OCI-LY7 (cell line): ENCODE results near the gene RXRB. TPM values are rescaled to one million over a fixed set of nuclear protein-coding genes. Genes with fewer than 3 reads are reported as not detected.

Source experiments
- BruUV-seq: library from RNA; stranded (reverse); fragments of 400-500 nt; replicated peaks from 2 replicates; lab custom pipeline; 2021; lab: Mats Ljungman, UMichigan
- CTCF ChIA-PET: fragments of 300-600 bp; sonication (Branson Sonifier 250); formaldehyde crosslinking; loops from one replicate; lab custom pipeline; 2022; ENCODE audit warnings: antibody characterized with exemption; ENCODE audit not compliant: unreplicated experiment; lab: Charles Lee
- POLR2A ChIA-PET: fragments of 300-600 bp; sonication (Branson Sonifier 250); formaldehyde crosslinking; loops from one replicate; lab custom pipeline; 2022; ENCODE audit warnings: antibody characterized with exemption; lab: Charles Lee
- DNase-seq: peaks from one replicate; pipeline ENCODE4 v3.0.0-alpha.2; 2015; ENCODE audit warnings: low spot score
- H2AFZ ChIP-seq: fragments of 200-600 bp; sonication (generic), shearing (Covaris generic); 2 replicates; pipeline ENCODE4 v1.6.1; 2014; ENCODE audit warnings: mild to moderate bottlenecking, antibody characterized with exemption, low read length, moderate library complexity
- H3K27ac ChIP-seq: fragments of 200-600 bp; sonication (generic); 2 replicates; pipeline ENCODE4 v1.5.1; 2014; ENCODE audit warnings: mixed run types, low read depth, mild to moderate bottlenecking, moderate library complexity, low read length, inconsistent platforms; ENCODE audit not compliant: poor library complexity, severe bottlenecking
- H3K36me3 ChIP-seq: fragments of 200-600 bp; sonication (generic); 2 replicates; pipeline ENCODE4 v1.6.1; 2014; ENCODE audit warnings: mild to moderate bottlenecking, antibody characterized with exemption, low read length, moderate library complexity, mixed read lengths; ENCODE audit not compliant: insufficient read depth
- H3K4me1 ChIP-seq: fragments of 200-600 bp; sonication (generic); 2 replicates; pipeline ENCODE4 v1.5.1; 2014; ENCODE audit warnings: mild to moderate bottlenecking, low read length; ENCODE audit not compliant: insufficient read depth, poor library complexity, severe bottlenecking
- H3K4me2 ChIP-seq: fragments of 200-600 bp; sonication (generic); 2 replicates; pipeline ENCODE4 v1.6.1; 2014; ENCODE audit warnings: mild to moderate bottlenecking, low read length
- H3K4me3 ChIP-seq: fragments of 200-600 bp; sonication (generic); 2 replicates; pipeline ENCODE4 v1.5.1; 2014; ENCODE audit warnings: mild to moderate bottlenecking, low read depth, low read length; ENCODE audit not compliant: poor library complexity, severe bottlenecking
- H3K79me2 ChIP-seq: fragments of 200-600 bp; sonication (generic); 2 replicates; pipeline ENCODE4 v1.6.1; 2016; ENCODE audit warnings: low read depth, mild to moderate bottlenecking, low read length, moderate library complexity, mixed read lengths; ENCODE audit not compliant: insufficient read depth
- H3K9me2 ChIP-seq: fragments of 200-600 bp; sonication (generic); 2 replicates; pipeline ENCODE4 v1.6.1; 2016; ENCODE audit warnings: mild to moderate bottlenecking, low read length, mixed read lengths; ENCODE audit not compliant: insufficient read depth
- H3K9me3 ChIP-seq: fragments of 200-600 bp; sonication (generic); 2 replicates; pipeline ENCODE4 v1.6.1; 2014; ENCODE audit warnings: mild to moderate bottlenecking, mixed run types, low read length, mixed read lengths
- H4K20me1 ChIP-seq: fragments of 200-600 bp; sonication (generic); 2 replicates; pipeline ENCODE4 v1.6.1; 2014; ENCODE audit warnings: mild to moderate bottlenecking, antibody characterized with exemption, low read length, moderate library complexity, mixed read lengths; ENCODE audit not compliant: insufficient read depth
- EZH2phosphoT487 ChIP-seq: fragments of 200-600 bp; sonication (generic); IDR thresholded peaks from 2 replicates; pipeline ENCODE4 v1.6.1; 2018; ENCODE audit warnings: low read depth, borderline replicate concordance, mild to moderate bottlenecking, mixed run types, antibody characterized with exemption, low read length, moderate library complexity, mixed read lengths
- intact Hi-C: fragments of 100-400 bp; cut with micrococcal nuclease; formaldehyde crosslinking; loops from one replicate; pipeline ENCODE4 v1.10.0; 2022; ENCODE audit not compliant: unreplicated experiment
- total RNA-seq, 2 experiments: library from RNA; depleted of rRNA in 1 of 2; stranded (reverse); fragments of >200 nt in 1 of 2; shearing (Covaris generic) in 1 of 2; gene quantifications; 2 replicates each; pipeline ENCODE4 v1.2.3, GENCODE V29; 2014 to 2022
- TF ChIP-seq, protein P1 (sequence below): fragments of 200-600 bp; sonication (generic); conservative IDR thresholded peaks from 2 replicates; pipeline ENCODE4 v1.5.1; 2014; ENCODE audit warnings: mild to moderate bottlenecking, antibody characterized with exemption, low read length, moderate library complexity, mixed read lengths

Gene RXRB
- total RNA-seq, 2 experiments from 2014 or later = 32.5 to 47.3 TPM

GRCh38 chr6:33217246-33217645 lies 16.8 kb upstream of the RXRB start:
- ChIA-PET POLR2A (no interaction called here), CTCF (no interaction called here)
- Histone ChIP-seq H3K4me2 (no peak overlapping the region), H3K36me3 (no peaks in the 10 kb centered on the region), H3K9me3 (no peaks in the 10 kb centered on the region), H2AFZ (no peak overlapping the region), H3K4me1 (peaks cover 10% of the 10 kb centered on the region), H3K27ac (no peak overlapping the region), H3K4me3 (no peak overlapping the region), H4K20me1 (no peaks in the 10 kb centered on the region), H3K79me2 (no peaks in the 10 kb centered on the region), H3K9me2 (no peaks in the 10 kb centered on the region)
- intact Hi-C loops = no loop called here
- TF ChIP-seq EZH2phosphoT487 = no peak
- TF ChIP-seq, protein P1, sequence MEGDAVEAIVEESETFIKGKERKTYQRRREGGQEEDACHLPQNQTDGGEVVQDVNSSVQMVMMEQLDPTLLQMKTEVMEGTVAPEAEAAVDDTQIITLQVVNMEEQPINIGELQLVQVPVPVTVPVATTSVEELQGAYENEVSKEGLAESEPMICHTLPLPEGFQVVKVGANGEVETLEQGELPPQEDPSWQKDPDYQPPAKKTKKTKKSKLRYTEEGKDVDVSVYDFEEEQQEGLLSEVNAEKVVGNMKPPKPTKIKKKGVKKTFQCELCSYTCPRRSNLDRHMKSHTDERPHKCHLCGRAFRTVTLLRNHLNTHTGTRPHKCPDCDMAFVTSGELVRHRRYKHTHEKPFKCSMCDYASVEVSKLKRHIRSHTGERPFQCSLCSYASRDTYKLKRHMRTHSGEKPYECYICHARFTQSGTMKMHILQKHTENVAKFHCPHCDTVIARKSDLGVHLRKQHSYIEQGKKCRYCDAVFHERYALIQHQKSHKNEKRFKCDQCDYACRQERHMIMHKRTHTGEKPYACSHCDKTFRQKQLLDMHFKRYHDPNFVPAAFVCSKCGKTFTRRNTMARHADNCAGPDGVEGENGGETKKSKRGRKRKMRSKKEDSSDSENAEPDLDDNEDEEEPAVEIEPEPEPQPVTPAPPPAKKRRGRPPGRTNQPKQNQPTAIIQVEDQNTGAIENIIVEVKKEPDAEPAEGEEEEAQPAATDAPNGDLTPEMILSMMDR = no peak
- no TSS peak for BruUV-seq
- no peak for DNase-seq

GRCh38 chr6:33216117-33216649 lies 15.7 kb upstream of the RXRB start:
- ChIA-PET POLR2A (no interaction called here), CTCF (no interaction called here)
- intact Hi-C loops = no loop called here
- Histone ChIP-seq H3K79me2 (no peaks in the 10 kb centered on the region), H3K4me2 (no peak overlapping the region), H3K9me3 (no peaks in the 10 kb centered on the region), H3K4me1 (peaks cover 10% of the 10 kb centered on the region), H3K4me3 (no peak overlapping the region), H4K20me1 (no peaks in the 10 kb centered on the region), H3K27ac (no peak overlapping the region), H3K36me3 (no peaks in the 10 kb centered on the region), H2AFZ (no peak overlapping the region), H3K9me2 (no peaks in the 10 kb centered on the region)
- no TSS peak for BruUV-seq
- DNase-seq = no peak
- TF ChIP-seq, protein P1 = no peak
- no peak for TF ChIP-seq EZH2phosphoT487

GRCh38 chr6:33215271-33216116 lies 15.0 kb upstream of the RXRB start:
- POLR2A ChIA-PET = no interaction called here
- DNase-seq = no peak
- CTCF ChIA-PET = no interaction called here
- BruUV-seq = no TSS peak
- intact Hi-C loops = no loop called here
- Histone ChIP-seq H3K4me2 (no peak overlapping the region), H4K20me1 (no peaks in the 10 kb centered on the region), H3K36me3 (0 out of 2 replicates have a peak, but pooled peaks cover 2% of the 10 kb centered on the region), H2AFZ (no peak overlapping the region), H3K79me2 (no peaks in the 10 kb centered on the region), H3K27ac (no peak overlapping the region), H3K4me3 (no peak overlapping the region), H3K9me3 (no peaks in the 10 kb centered on the region), H3K9me2 (no peaks in the 10 kb centered on the region), H3K4me1 (peaks cover 10% of the 10 kb centered on the region)
- TF ChIP-seq, protein P1 = no peak
- no peak for TF ChIP-seq EZH2phosphoT487
